Tongue (tissue), 2 donors: ENCODE data around the gene FZD2. TPM values are rescaled to one million over a fixed set of nuclear protein-coding genes. Genes with fewer than 3 reads are reported as not detected.
"Not testable (repeated sequence)": the region's sequence is repeated elsewhere in the genome, so short reads cannot be mapped to it uniquely, and the experiment has no call there.

Source experiments
- DNase-seq: peaks from one replicate; pipeline ENCODE4 v3.0.0-alpha.2; 2015
- total RNA-seq: library from RNA; depleted of rRNA; stranded (reverse); fragments of >200 nt; gene quantifications from one replicate; pipeline ENCODE4 v1.2.3, GENCODE V29; 2014

FZD2 gene
- total RNA-seq, 1 donor from 2014 or later, result 11.6 TPM

GRCh38 chr17:44546671-44547606 lies 10.3 kb upstream of the FZD2 start:
- no peak for DNase-seq

- DNase-seq, result peak; percentile 79
Observed at GRCh38 chr17:44547625-44548267, 9.5 kb upstream of the FZD2 start.

GRCh38 chr17:44548376-44549230 lies 8.7 kb upstream of the FZD2 start:
- DNase-seq, result no peak

GRCh38 chr17:44549686-44550085 lies 7.6 kb upstream of the FZD2 start:
- DNase-seq, result no peak

GRCh38 chr17:44552361-44552760 lies 4.9 kb upstream of the FZD2 start:
- no peak for DNase-seq

GRCh38 chr17:44555099-44555498 lies 2.2 kb upstream of the FZD2 start:
- DNase-seq, result no peak

GRCh38 chr17:44556166-44556831 lies 985 bp upstream of the FZD2 start:
- DNase-seq, result peak; percentile 88

- DNase-seq, result peak; percentile 60
Observed at GRCh38 chr17:44557651-44558285, 484 bp downstream of the FZD2 start.

GRCh38 chr17:44558334-44558709 lies 1.0 kb downstream of the FZD2 start:
- DNase-seq, result no peak

- peak; percentile 55 for DNase-seq
Observed at GRCh38 chr17:44558710-44559633, 1.7 kb downstream of the FZD2 start.

GRCh38 chr17:44559634-44560554 lies 2.6 kb downstream of the FZD2 start:
- DNase-seq, result peak; percentile 50

- no peak for DNase-seq
Observed at GRCh38 chr17:44561237-44561623, 3.9 kb downstream of the FZD2 start.

GRCh38 chr17:44564429-44564828 lies 7.1 kb downstream of the FZD2 start:
- DNase-seq, result no peak

- DNase-seq, result no peak
Observed at GRCh38 chr17:44565866-44566443, 8.7 kb downstream of the FZD2 start.

- DNase-seq, result not testable (repeated sequence)
Observed at GRCh38 chr17:44568311-44568944, 11.1 kb downstream of the FZD2 start.

- no peak for DNase-seq
Observed at GRCh38 chr17:44568945-44569858, 11.9 kb downstream of the FZD2 start.

- no peak for DNase-seq
Observed at GRCh38 chr17:44572801-44573200, 15.5 kb downstream of the FZD2 start.
